Neural cell (in vitro differentiated cells): ENCODE results near the gene KRT86.

Source experiments
- CTCF ChIP-seq: fragments of 450-650 bp; IDR thresholded peaks from 2 replicates; pipeline ENCODE4 v1.5.1; 2014; ENCODE audit warnings: antibody characterized with exemption, mild to moderate bottlenecking, moderate library complexity; ENCODE audit not compliant: poor library complexity, severe bottlenecking
- EZH2 ChIP-seq: fragments of 200-600, 300-800 bp; shearing (Covaris generic), sonication (generic); IDR thresholded peaks from 2 replicates; pipeline ENCODE4 v1.6.1; 2014; ENCODE audit warnings: antibody characterized with exemption, low read length, borderline replicate concordance, mild to moderate bottlenecking; ENCODE audit not compliant: insufficient read depth, poor library complexity, severe bottlenecking

GRCh38 chr12:52308806-52309425 is 34.5 kb downstream of the KRT86 start:
- TF ChIP-seq CTCF: no peak
- no peak for TF ChIP-seq EZH2
